Tibial artery (tissue), 4 donors: ENCODE results near the gene SPARCL1.

ENCODE experiments used
- DNase-seq, 2 donors: peaks; one replicate each; pipeline ENCODE4 v3.0.0-alpha.2; 2019
- H3K27ac ChIP-seq, 2 donors: fragments of 200-600 bp; sonication (generic) in 1 of 2; 1 replicate in 1 of 2; 2 replicates in 1 of 2; pipeline ENCODE4 v1.5.1; 2018 to 2019; ENCODE audit warnings: mild to moderate bottlenecking in 1 of 2
- H3K27me3 ChIP-seq, 2 donors: fragments of 200-600 bp; sonication (generic) in 1 of 2; one replicate each; pipeline versions ENCODE4 v1.5.1 to v1.6.0; 2016 to 2019
- H3K36me3 ChIP-seq, 3 donors: fragments of 200-600 bp; sonication (generic) in 2 of 3; one replicate each; pipeline ENCODE4 v1.5.1; 2016 to 2019; ENCODE audit warnings: mild to moderate bottlenecking in 2 of 3
- H3K4me1 ChIP-seq, 4 donors: fragments of 200-600 bp; sonication (generic) in 2 of 4; 1 replicate in 3 of 4; 2 replicates in 1 of 4; pipeline ENCODE4 v1.5.1; 2016 to 2019
- H3K4me3 ChIP-seq, 2 donors: fragments of 200-600 bp; sonication (generic) in 1 of 2; 1 replicate in 1 of 2; 2 replicates in 1 of 2; pipeline ENCODE4 v1.5.1; 2018 to 2019; ENCODE audit warnings: mild to moderate bottlenecking in 2 of 2
- H3K9me3 ChIP-seq, 3 donors: fragments of 200-600 bp; sonication (generic) in 1 of 3; one replicate each; pipeline ENCODE4 v1.5.1; 2016 to 2019
- CTCF ChIP-seq, 2 experiments: fragments of 200-600 bp in 1 of 2; fragments of 450-650 bp in 1 of 2; IDR thresholded peaks; one replicate each; pipeline ENCODE4 v1.5.1; 2017 to 2019; ENCODE audit warnings: antibody characterized with exemption in 2 of 2, mild to moderate bottlenecking in 1 of 2, moderate library complexity in 1 of 2
- intact Hi-C: fragments of 100-400 bp; cut with DNase I; formaldehyde crosslinking; loops from one replicate; pipeline ENCODE4 v1.15.0; 2023; ENCODE audit warnings: low total_unique reads

The SPARCL1 gene

GRCh38 chr4:87481377-87481776 is 47.8 kb downstream of the SPARCL1 start:
- H3K27me3 ChIP-seq: no peaks in the 10 kb centered on the region
- no peak overlapping the region for H3K27ac ChIP-seq
- no peak for DNase-seq
- no peak for TF ChIP-seq CTCF (IDR thresholded peaks at IDR 0.05)
- H3K9me3 ChIP-seq: no peaks in the 10 kb centered on the region
- intact Hi-C loops: no loop called here
- H3K36me3 ChIP-seq: peaks cover 59 to 71% (median 62%) of the 10 kb centered on the region in 3 donors
- H3K4me3 ChIP-seq: no peak overlapping the region
- no peaks in the 10 kb centered on the region for H3K4me1 ChIP-seq

- Histone ChIP-seq H3K27me3 (no peaks in the 10 kb centered on the region), H3K9me3 (no peaks in the 10 kb centered on the region), H3K27ac (no peak overlapping the region), H3K36me3 (peaks cover 73 to 96% (median 86%) of the 10 kb centered on the region in 3 donors), H3K4me3 (no peak overlapping the region), H3K4me1 (no peaks in the 10 kb centered on the region)
- DNase-seq: no peak
- TF ChIP-seq CTCF (IDR thresholded peaks at IDR 0.05): no peak
- intact Hi-C loops: no loop called here
Observed at GRCh38 chr4:87478732-87479250, 50.4 kb downstream of the SPARCL1 start.

GRCh38 chr4:87476934-87477333 is 52.2 kb downstream of the SPARCL1 start:
- H3K4me1 ChIP-seq: no peaks in the 10 kb centered on the region
- peaks cover 79 to 94% (median 89%) of the 10 kb centered on the region in 3 donors for H3K36me3 ChIP-seq
- intact Hi-C loops: no loop called here
- no peak overlapping the region for H3K4me3 ChIP-seq
- no peak for DNase-seq
- TF ChIP-seq CTCF (IDR thresholded peaks at IDR 0.05): no peak
- no peaks in the 10 kb centered on the region for H3K27me3 ChIP-seq
- peak overlapping the region in 1 of 2 donors; percentile 35 for H3K27ac ChIP-seq
- no peaks in the 10 kb centered on the region for H3K9me3 ChIP-seq

- H3K4me1 ChIP-seq: peaks cover 0 to 4% (median 0%) of the 10 kb centered on the region in 4 donors
- no peaks in the 10 kb centered on the region for H3K27me3 ChIP-seq
- TF ChIP-seq CTCF (IDR thresholded peaks at IDR 0.05): no peak
- no peak for DNase-seq
- H3K9me3 ChIP-seq: no peaks in the 10 kb centered on the region
- peak overlapping the region in 1 of 2 donors; percentile 25 for H3K27ac ChIP-seq
- intact Hi-C loops: loop anchor here (5.0 kb wide), 1 partner anchor 92 kb away; no protein-coding TSS in a partner anchor
- H3K4me3 ChIP-seq: no peak overlapping the region
- H3K36me3 ChIP-seq: peaks cover 18 to 24% (median 22%) of the 10 kb centered on the region in 3 donors
Observed at GRCh38 chr4:87469390-87469789, 59.8 kb downstream of the SPARCL1 start.

GRCh38 chr4:87465739-87466366 is 63.3 kb downstream of the SPARCL1 start:
- H3K9me3 ChIP-seq: no peaks in the 10 kb centered on the region
- intact Hi-C loops: loop anchor here (5.0 kb wide), 1 partner anchor 89 kb away; no protein-coding TSS in a partner anchor

More at GRCh38 chr4:87465739-87466366, 63.3 kb downstream of the SPARCL1 start:
- Histone ChIP-seq H3K27me3 (no peaks in the 10 kb centered on the region), H3K4me3 (no peak overlapping the region), H3K27ac (peak overlapping the region in 1 of 2 donors; percentile 26), H3K36me3 (peaks cover 0 to 4% (median 0%) of the 10 kb centered on the region in 3 donors), H3K4me1 (peaks cover 0 to 4% (median 0%) of the 10 kb centered on the region in 4 donors)
- peak; percentile 64 to 67 for TF ChIP-seq CTCF (IDR thresholded peaks at IDR 0.05)
- DNase-seq: no peak
